Purkinje cell (primary cell): ENCODE data around the gene GFY. TPM values are rescaled to one million over a fixed set of nuclear protein-coding genes. Genes with fewer than 3 reads are reported as not detected.

ENCODE experiments used
- polyA plus RNA-seq: library from polyadenylated mRNA; unstranded; fragments of >200 nt; fragmentation: Nextera tagmentation; gene quantifications from 2 replicates; pipeline ENCODE4 v1.2.1, GENCODE V29; 2014

The GFY gene, protein sequence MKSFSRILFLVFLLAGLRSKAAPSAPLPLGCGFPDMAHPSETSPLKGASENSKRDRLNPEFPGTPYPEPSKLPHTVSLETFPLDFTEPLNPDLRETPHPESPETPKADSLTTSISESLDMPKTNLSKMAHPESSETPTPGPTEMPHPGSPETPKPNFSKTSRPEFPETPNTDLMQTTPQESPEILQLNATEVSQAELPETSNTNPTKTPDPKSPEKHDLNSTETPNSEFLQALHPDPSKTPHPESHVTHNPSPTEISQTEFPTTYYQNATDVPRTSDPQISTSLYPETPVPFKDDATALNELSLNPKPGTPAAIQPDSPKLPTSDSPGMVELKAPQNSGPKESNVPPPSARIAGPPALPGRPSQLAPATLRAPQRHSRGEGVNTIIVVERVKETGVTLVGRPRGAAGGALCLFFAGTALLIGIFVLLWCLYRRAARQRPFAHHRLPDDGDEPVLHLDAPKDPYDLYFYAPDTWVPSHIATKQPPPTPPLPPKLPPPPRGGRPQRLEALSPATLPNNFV
- 0.67 TPM in 1 of 2 replicates, not detected in the other for polyA plus RNA-seq

DNA sequence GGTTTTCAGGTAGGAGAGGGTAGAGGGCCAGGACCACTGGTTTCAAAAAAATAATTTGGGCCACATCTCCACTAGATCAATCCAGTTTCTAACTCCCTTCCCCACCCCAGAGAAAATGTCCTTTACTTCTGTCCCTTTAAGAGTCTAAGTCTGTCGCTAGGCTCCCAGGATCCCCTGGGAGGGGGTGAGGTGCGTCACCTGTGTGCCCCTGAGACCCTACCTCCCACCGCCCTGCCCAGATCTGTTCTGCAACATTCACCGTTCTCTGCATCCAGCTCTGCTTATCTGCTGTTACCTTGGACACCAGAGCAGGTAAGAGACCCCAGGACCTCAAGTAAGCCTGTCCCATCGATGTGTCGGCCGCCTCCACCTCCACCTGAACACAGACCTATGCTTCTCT is at the start of gene GFY:
Gene GFY (plus strand): TSS at position 211 of the 400 bp plus-strand sequence. CDS start 1,043 bp downstream, outside the sequence.

DNA sequence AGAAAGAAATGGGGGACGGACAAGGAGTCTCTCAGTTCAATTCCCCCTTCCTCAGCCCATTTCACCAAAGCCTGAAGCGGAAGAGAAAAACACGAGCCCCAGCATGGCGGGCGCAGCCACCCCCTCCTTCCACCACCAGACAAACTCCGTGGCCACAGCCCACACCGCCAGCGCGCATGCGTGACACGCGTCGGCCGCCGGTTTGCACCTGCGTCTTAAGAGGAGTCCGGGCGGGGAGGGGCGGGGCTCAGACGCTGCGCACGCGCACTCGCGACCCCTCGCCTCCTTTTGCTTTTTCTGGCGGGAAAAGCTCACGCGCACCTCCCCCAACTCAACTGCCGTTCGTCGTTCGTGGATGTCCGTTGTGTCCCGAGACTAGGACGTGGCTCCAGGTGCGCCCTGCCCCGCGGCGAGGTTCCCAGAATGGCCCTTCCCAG is 37.2 kb upstream of the GFY start, which contains the start of gene KASH5:
Gene KASH5 (plus strand): TSS at position 314 of the 437 bp plus-strand sequence. CDS start 2,635 bp downstream, outside the sequence.

DNA sequence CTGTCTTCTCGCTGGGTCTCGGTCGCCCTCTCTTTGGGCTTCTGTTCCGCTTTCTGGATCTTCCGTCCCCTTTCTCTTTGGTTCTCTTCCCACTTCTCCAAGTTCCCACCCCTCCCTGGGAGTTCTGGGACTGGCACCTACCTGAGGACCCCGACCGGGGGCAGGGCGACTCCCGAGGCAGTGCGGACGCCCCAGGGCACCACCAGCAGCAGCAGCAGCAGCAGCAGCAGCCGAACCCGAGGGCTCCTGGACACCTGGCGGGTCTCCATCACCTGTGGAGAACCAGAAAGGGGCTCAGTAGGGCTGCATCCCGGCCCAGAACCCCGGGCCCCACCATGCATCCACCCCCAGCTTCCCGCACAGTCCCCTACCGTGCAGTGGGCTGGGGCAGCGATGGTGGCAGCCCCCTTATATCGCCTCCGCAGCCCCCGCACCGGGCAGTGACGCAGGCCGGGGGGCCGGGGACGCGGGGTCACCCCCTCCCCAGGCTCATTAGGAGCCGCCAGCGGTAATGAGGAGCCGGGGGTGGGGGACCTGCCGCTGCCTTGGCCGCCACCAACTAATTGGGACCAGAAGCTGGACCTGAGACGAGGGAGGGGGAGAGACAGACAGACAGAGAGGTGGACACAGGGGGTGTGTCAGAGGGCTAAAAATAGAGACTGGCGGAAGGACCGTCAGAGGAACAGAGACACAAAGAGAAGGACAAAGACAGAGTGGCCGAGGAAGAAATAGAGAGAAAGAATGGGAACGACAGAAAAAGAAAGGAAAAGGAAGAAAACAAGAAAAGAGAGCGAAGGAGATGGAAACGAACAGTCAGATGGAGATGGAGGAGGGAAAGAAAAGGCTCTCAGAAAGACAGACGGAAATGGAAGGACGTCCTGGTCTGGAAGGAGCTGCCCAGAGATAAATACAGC is 1.9 kb upstream of the GFY start, which contains the start of gene PTH2:
Gene PTH2 (minus strand): TSS at position 371 of the 914 bp plus-strand sequence. CDS start 102 bp downstream, at position 269.

DNA sequence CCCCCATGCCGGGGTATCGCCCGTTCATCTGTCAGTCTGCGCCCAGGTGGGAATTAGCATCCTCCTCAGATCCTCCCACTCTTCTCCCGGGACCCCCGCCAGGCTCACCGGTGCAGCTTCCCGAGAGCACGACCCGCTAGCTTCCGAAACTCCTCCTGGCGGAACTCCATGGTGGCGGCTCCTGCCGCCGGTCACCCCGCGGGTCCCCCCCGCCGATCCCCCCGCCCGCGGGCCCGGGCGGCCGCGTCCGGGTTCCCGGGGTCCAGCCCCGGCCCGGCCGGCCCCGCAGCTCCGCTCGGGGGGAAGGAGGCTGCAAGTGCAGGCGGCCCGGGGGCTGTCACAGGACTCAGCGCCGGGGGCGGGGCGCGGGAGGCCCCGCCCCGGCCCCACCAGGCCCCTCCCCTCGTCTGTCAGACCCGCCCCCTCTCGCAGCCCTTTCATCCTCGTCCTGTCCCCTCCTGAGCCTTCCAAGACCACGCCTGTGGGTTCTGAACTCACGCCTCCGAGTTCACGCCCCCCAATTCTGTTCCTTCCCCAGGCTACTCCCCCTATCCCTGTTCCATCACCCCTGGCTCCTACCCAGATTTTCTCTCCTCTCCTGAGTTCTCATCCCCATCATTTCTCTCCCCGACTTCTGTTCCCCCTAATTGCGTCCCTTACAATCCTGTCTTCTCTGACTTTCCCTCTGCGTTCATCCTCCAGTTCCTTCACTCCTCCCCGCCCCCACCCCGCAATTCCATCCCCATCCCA is 16.2 kb downstream of the GFY start, which contains the start of gene SLC17A7:
Gene SLC17A7 (minus strand): TSS at position 318 of the 750 bp plus-strand sequence. CDS start 148 bp downstream, at position 170.

DNA sequence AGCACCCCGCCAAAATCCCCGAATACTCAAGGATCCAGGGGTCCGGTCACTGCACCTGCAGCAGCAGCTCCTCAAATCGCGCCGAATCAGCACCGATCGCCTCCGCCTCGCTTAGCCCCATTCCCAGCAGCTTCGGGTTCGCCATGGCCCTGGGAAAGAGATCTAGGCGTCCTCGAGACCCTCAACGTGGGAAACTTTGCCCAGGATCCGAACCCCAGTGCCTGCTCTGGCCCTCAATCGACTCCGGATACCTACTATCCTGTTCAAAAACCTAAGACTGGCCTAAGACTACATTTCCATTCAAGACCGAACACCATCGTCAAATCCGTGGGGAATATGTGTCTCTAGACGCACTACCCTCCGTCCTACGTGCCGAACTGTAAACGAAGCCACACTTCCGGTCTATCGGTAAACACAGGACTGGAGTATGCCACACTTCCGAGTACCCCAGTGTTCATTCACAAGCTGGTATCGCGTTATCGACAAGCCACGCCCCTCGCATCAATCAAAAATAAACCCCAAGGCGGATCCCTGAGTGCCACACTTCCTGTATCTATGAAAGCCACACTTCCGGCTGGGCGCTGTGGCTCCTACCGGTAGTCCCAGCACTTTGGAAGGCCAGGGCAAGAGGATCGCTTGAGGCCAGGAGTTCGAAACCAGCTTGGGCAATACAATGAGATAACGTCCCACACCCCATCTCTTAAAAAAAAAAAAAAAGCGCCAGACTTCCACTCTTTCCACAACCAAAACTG is 26.4 kb downstream of the GFY start, which contains the start of gene PIH1D1:
Gene PIH1D1 (minus strand): TSS at position 385 of the 752 bp plus-strand sequence. CDS start 240 bp downstream, at position 145.

DNA sequence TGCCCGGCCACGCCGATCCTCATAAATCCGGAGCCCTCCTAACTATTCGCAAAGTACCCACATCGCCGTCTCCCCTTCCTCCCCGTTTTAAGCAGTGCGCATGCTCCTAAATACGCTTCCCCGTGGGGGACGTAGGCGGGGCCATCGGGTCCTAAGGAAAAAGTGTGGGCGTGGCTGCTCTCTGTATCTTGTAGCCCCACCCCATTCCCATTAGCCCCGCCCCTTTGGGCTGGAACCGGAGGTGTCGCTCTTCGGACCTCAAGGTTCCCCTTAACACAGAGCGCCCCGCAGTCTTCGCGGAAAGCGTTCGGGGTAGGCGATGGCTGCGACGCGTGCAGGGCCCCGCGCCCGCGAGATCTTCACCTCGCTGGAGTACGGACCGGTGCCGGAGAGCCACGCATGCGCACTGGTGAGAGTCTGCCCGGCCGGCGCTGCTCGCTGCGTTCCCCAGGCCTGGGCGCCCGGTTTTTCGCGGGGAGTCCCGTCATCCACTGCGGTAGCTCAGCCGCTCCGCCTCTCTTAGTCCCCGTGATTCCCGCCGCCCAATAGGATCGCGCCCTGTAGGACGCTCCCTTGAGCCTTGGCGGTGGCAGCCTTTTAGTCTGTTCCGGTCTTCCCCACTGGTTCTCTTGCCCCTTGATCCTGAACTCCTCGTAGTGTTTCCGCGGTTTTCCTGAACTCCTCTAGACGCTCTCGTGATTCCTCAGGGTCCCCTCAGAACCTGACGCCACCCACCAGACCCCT is 28.0 kb downstream of the GFY start, which contains the start of gene ALDH16A1:
Gene ALDH16A1 (plus strand): TSS at position 213 of the 744 bp plus-strand sequence. CDS start 107 bp downstream, at position 320.

DNA sequence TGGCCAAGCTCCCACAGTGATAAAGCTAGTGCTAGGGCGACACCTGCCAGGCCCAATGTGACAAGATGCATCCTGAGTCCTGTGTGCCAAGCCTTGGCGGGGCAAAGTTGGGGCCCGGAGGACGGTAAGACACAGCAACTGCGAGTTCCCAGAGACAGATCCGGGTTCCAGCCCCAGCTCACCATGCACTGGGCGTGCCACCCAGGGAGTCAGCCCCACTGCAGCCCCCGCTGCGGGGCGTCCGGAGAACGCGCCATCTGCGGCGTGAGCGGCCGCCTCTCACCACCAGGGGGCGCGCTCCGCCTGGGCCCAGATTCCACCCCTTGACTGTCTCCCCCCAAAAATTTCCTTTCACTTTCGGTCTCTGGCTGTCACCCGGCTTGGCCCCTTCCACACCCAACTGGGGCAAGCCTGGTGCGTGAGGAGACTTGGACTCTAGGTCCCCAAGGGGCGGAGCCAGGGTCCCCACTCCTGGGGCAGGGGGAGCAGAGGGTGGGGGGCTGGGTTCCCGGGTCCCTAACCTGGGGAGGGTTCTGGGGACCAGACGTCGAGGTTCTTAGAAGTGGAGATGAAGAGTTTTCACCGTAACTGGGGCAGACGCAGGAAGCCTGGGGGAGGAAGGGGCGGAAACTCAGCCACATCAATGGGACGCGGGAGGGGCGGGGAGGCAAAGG is 48.8 kb downstream of the GFY start, which contains the start of gene FLT3LG:
Gene FLT3LG (plus strand): TSS at position 348 of the 674 bp plus-strand sequence. CDS start 425 bp downstream, outside the sequence.

Other genes with a start within 250 kb of the GFY start
- 0.69 TPM in 1 of 2 replicates, not detected in the other for gene SLC6A16, start 100.2 kb upstream of the GFY start, polyA plus RNA-seq
- gene CD37, start 90.0 kb upstream of the GFY start, polyA plus RNA-seq: 0.86 and 9.6 TPM in 2 replicates
- gene TEAD2, start 63.0 kb upstream of the GFY start, polyA plus RNA-seq: 2.0 TPM in 1 of 2 replicates, not detected in the other
- not detected in 2 replicates for gene DKKL1, start 61.5 kb upstream of the GFY start, polyA plus RNA-seq
- not detected in 2 replicates for gene KASH5, start 37.1 kb upstream of the GFY start, polyA plus RNA-seq
- not detected in 2 replicates for gene PTH2, start 1.9 kb upstream of the GFY start, polyA plus RNA-seq
- gene SLC17A7, start 16.1 kb downstream of the GFY start, polyA plus RNA-seq: 3.2 and 81.0 TPM in 2 replicates
- gene PIH1D1, start 26.4 kb downstream of the GFY start, polyA plus RNA-seq: 6.2 and 14.4 TPM in 2 replicates
- gene ALDH16A1, start 27.8 kb downstream of the GFY start, polyA plus RNA-seq: 2.2 and 2.8 TPM in 2 replicates
- 1.0 TPM in 1 of 2 replicates, not detected in the other for gene FLT3LG, start 48.8 kb downstream of the GFY start, polyA plus RNA-seq
- 290 and 308 TPM in 2 replicates for gene RPL13A, start 62.2 kb downstream of the GFY start, polyA plus RNA-seq
- gene RPS11, start 71.0 kb downstream of the GFY start, polyA plus RNA-seq: 911 and 988 TPM in 2 replicates
- 1.3 and 1.9 TPM in 2 replicates for gene FCGRT, start 87.3 kb downstream of the GFY start, polyA plus RNA-seq
- not detected in 2 replicates for gene RCN3, start 102.6 kb downstream of the GFY start, polyA plus RNA-seq
- 15.2 and 19.1 TPM in 2 replicates for gene NOSIP, start 155.2 kb downstream of the GFY start, polyA plus RNA-seq
- 0.17 TPM in 1 of 2 replicates, not detected in the other for gene PRRG2, start 155.9 kb downstream of the GFY start, polyA plus RNA-seq
- gene PRR12, start 165.8 kb downstream of the GFY start, polyA plus RNA-seq: 0.06 and 0.07 TPM in 2 replicates
- gene RRAS, start 214.8 kb downstream of the GFY start, polyA plus RNA-seq: 2.0 and 3.0 TPM in 2 replicates
- gene SCAF1, start 216.8 kb downstream of the GFY start, polyA plus RNA-seq: 4.7 and 5.1 TPM in 2 replicates
- 11.7 and 16.8 TPM in 2 replicates for gene IRF3, start 240.5 kb downstream of the GFY start, polyA plus RNA-seq
- gene BCL2L12, start 240.5 kb downstream of the GFY start, polyA plus RNA-seq: not detected in 2 replicates